GM18909 (cell line): ENCODE measurements around the gene KREMEN1.

Experiments
- ATAC-seq: cut with Tn5 transposase; IDR thresholded peaks from one replicate; pipeline ENCODE4 v1.9.1; 2021; ENCODE audit warnings: mild to moderate bottlenecking; ENCODE audit not compliant: unreplicated experiment, poor library complexity

The KREMEN1 gene

DNA sequence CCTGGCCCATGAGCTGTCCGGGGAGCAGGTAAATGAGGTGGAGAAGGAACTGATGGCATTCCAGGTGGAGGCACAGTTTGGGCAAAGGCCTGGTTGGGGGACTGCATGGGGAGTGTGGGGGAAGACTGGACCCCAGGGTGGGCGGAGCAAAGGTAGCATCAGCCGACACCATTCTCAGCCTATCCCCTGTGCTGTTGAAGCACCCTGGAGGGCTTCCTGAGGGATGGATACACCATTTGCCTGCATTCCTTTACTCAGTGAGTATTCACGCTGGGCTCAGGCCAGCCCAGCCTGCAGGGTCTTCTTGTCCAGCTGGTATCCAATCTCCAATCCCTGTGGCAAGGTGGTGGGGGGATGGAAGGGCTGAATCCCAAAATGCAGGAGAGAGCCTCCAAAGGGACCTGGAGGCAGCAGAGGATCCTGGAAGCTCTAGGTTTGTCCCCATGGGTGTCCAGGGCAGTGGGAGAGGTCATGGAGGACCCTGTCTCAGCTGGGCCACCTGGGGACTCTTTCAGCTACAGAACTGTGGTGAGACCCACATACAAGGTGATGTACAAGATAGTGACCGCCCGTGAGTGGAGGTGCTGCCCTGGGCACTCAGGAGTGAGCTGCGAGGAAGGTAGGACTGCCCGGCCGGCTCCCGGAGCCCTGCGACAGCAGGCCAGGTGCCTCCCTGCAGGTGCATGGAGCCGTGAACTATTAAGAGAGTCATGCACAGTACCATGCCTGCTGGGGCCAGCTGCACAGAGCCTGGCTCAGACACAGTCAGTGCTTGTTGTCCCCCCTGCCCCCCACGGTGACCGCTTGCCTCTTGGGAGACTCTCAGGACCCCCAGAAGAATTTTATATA lies 142.4 kb downstream of the KREMEN1 start:
- no peak for ATAC-seq

GRCh38 chr22:29216011-29216872 lies 143.4 kb downstream of the KREMEN1 start:
- no peak for ATAC-seq

DNA sequence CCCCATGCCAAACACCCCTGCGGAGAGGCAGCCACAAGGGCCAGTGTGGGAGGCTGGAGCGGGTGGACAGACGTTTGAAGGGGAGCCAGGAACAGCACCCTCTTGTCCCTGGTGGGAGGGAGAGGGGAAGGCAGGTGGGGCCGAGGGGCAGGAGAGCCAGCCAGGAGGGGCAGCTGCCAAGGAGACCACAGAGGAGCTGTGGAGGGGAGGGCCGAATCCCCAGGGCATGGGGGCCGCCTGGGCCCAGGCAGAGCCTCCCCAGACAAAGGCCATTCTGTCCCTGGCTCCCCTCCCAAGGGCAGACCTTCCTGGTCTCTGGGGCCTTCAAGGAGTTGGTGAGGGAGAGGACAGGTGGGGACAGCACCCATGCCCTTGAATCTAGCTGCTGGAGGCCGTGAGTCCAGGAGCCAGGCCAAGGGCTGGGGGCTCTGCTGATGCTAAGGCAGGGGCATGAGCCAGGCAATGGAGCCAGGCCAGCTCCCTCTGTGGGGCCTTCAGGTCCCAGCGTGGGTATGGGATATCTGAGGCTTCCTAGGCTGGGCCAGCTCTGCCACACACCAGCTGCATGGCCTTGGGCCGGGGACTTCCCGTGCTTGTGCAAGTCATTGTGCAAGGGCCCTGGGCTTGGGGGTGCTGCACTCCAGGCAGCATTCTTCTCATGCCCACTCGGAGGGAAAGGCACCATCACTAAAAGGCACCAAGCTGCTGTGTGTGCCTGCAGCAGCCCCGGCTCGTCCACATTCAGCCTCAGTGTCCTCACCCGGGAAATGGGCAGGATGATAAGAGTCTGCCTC lies 144.2 kb downstream of the KREMEN1 start:
- ATAC-seq = no peak
